HG03342 (cell line): ENCODE data around the gene RASAL2.
A peak's percentile ranks its signal among the peaks of the same experiment; 100 is the strongest.
"Not testable (repeated sequence)": the region's sequence is repeated elsewhere in the genome, so short reads cannot be mapped to it uniquely, and the experiment has no call there.

Experiments used
- ATAC-seq: cut with Tn5 transposase; IDR thresholded peaks from one replicate; pipeline ENCODE4 v1.9.1; 2021; ENCODE audit warnings: mild to moderate bottlenecking, moderate library complexity; ENCODE audit not compliant: unreplicated experiment

RASAL2 gene

GRCh38 chr1:178151831-178152230 is 57.9 kb downstream of the RASAL2 start:
- ATAC-seq, result no peak

DNA sequence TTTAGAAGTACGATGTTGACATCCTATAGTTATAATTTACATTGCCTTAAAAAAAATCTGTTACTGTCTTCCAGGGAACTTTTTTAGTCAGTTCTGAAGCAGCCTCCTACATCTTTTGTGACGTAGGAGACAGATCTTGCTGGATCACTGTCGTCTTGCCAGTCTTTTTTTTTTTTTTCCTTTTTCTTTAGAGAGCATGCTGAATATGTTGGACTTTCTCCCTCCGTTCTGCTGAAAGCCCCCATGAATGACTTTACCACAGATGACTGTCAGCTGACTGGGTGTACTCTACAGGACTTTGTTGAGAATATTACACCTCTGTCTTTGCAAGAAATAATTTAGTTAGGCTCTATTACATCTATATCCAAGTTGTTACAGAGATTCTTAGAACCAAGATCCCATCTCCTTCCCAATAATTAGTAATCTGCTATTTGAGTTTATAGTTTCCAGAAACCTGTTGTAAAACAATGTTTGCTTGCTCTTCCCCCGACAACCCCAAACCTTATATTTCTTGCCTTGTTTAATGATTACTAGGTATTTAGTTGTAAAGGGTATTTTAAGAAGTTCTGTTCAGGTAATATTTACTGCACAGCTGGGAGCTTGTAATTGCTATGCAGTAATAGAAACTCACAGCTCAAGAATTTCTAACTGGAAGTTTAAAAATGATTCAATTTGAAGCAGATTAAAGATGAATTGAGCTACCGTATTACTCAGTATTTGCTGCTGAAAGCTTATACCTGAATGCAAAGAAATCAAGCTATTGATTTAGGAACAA is 61.8 kb downstream of the RASAL2 start:
- ATAC-seq, result no peak

- no peak for ATAC-seq
Measured at GRCh38 chr1:178160736-178161475, 67.0 kb downstream of the RASAL2 start.

DNA sequence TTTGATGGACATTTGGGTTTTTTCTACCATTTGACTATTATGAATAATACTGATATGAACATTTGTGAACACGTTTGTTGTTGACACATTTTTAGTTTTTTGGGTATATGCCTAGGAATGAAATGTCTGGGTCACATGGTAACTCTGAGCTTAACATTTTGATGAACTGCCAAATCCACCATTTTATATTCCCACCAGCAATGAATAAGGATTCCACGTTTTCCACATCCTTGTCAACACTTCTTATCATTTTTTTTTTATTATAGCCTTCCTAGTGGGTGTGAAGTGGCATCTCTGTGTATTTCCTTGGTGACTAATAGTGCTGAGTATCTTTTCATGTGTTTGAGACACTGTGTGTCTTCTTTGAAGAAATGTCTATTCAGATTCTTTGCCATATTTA is 67.6 kb downstream of the RASAL2 start:
- ATAC-seq, result no peak

GRCh38 chr1:178165196-178165595 is 71.3 kb downstream of the RASAL2 start:
- ATAC-seq, result no peak

DNA sequence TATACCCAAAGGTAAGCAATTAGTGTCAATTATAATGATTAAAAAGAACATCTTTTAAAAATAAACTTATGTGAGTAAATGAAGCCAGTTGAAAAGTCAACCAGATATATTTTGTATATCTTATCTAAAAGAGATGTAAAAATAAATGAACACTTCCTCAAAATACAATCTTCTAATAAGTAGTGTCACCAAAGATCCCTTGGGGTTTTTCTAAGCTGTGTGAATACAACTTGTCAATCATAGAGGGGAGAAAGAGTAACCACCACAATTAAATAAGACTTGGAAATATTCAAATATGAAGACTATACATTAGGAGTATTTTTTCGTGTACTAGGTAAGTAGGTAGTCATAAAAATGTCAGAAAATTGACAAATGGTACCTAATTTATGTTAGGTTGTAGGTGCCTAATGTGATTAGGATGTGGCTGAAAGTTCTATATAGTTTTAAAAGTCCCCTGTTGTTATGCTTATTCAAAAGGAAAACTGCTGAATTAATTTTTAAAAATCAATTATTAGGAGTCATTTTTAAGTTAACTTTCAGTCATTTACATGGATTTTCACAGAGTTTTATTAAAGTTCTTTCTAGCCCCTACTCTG is 72.6 kb downstream of the RASAL2 start:
- no peak for ATAC-seq

DNA sequence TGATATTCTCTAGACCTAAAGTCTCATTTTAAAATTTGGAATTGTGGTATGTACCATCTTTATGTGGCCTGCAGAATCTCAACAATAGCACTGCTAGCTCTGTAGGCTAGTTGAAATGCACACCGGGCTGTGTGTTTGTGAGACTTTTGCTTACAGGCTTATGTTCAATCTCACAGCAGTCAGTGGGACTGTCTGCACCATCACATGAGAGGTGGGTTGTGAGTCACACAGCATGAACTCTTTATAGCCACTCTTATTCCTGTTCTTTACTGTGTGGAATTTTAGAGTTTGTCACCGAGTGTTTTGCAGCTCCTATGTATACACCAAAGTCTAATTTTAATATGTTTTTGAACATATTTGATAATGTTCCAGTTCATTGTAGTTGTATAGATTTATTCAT is 74.6 kb downstream of the RASAL2 start:
- no peak for ATAC-seq

DNA sequence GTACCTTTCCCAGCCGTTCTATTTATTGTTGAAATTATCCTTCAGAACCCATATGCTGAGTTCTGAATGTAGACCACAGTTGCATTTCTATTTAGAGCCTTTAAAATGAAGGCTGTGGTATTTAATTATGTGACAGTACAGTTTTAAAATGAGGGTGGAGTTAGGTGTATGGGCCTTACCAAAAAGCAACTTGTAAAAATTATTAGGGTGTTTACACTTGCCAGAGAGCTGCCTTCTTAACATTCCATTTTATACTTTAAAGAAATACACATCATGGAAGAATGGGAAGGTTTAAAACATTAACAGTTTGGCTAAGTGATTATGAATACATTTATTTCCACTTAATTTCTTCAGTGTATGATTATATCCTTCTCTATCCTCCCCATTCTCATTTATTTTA is 75.7 kb downstream of the RASAL2 start:
- ATAC-seq, result no peak

DNA sequence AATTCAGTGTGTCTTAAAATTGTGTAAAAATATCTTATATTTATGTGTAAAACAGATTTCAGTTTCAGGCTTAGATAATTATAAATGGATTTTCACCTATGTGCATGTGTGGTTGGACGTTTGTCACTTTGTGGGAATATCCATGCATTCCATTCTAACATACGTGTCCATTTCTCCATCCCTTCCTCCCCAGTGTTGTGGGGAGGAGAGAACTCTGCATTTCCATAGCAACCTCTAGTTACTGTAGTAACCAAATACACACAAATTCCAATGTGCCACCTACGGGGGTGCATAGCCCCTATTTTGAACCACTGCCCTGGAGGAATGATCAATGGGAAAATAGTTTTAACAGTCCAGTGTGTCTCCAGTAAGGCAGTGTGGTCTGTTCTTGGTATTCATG is 79.0 kb downstream of the RASAL2 start:
- no peak for ATAC-seq

DNA sequence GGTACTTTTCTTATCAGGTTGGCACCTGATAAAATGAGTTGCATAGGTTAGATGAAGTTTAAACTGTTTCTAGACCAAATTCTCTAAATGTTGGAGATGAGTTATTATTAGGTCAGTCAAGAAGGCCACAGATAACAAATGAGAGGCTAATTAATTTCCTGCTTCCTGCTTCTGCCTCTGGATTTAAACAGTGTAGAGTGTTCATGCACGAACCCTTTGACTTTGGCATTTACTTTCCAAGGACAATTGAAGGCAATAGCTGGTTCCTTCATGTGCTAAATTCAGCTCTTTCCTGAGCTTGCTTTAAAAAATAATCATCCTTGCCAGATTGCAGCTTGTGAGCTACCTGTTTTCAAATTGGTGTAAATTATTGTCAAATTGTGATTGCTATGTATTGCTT is 80.6 kb downstream of the RASAL2 start:
- no peak for ATAC-seq

DNA sequence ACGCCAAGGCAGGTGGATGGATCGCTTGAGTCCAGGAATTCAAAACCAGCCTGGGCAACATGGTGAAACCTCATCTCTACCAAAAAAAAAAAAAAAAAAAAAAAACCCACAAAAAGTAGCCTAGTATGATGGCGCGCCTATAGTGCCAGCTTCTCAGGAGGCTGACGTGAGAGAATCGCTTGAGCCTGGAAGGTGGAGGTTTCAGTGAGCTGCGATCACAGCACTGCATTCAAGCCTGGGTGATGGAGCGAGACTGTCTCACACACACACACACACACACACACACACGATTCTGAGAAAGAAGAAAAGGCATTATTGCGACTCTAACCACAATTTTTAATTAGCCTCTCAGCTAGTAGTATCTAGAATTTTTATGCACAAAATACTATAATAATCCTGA is 86.5 kb downstream of the RASAL2 start:
- no peak for ATAC-seq

- ATAC-seq, result no peak
Measured at GRCh38 chr1:178183796-178184195, 89.9 kb downstream of the RASAL2 start.

DNA sequence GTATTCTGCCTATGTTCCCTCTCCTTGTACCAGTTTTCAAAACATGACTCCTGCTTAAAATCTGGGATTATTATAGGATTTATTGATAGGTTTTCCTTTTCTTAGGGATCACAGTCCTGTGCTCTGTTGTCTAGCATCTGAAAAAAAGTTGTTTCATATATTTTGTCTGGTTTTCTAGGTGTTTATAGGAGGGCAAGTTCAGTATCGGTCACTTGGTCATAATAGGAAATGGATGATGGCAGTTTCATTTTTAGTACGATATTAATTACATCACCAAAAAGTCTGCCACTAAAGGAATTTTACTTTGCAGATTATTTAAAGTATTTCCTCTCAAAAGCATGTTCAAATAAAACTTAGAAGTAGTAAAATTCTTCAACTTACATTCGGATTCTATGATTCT is 94.4 kb downstream of the RASAL2 start:
- ATAC-seq, result no peak

GRCh38 chr1:178189814-178190213 is 95.9 kb downstream of the RASAL2 start:
- ATAC-seq, result peak; percentile 76

GRCh38 chr1:178190881-178191280 is 97.0 kb downstream of the RASAL2 start:
- no peak for ATAC-seq

GRCh38 chr1:178192686-178193085 is 98.8 kb downstream of the RASAL2 start:
- no peak for ATAC-seq

DNA sequence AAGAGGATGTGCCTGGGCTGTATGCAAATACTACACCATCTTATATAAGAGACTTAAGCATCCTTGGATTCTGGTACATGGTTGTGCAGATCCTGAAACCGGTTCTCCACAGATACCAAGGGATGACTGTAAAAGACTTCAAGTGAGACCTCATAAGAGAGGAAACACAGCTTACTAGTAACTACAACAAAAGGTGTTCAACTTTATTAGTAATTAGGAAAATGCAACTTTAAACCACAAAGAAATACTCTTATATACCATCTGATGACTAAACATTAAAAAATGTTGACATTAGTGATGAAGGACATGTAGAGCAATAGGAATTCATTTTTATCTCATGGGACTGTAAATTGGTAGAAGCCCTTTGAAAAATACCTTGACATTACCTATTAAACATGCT is 102.7 kb downstream of the RASAL2 start:
- ATAC-seq, result no peak

DNA sequence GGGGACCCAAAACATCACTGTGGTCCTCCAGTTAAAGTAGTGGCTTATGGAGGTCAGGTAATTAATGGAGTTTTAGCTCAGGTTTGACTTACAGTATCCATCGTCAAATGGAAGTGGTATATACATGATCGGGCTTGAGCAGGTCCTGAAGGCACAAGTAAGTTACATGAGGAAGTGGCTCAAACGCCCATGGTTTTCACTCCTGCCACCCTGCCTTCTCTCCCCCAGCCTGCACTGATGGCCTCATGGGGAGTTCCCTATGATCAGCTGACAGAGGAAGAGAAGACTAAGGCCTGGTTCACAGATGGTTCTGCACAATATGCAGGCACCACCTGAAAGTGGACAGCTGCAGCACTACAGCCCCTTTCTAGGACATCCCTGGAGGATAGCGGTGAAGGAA is 108.2 kb downstream of the RASAL2 start:
- ATAC-seq, result not testable (repeated sequence)

GRCh38 chr1:178202546-178202945 is 108.6 kb downstream of the RASAL2 start:
- not testable (repeated sequence) for ATAC-seq

- not testable (repeated sequence) for ATAC-seq
Measured at GRCh38 chr1:178208269-178208856, 114.5 kb downstream of the RASAL2 start.

- no peak for ATAC-seq
Measured at GRCh38 chr1:178209935-178210334, 116.0 kb downstream of the RASAL2 start.

DNA sequence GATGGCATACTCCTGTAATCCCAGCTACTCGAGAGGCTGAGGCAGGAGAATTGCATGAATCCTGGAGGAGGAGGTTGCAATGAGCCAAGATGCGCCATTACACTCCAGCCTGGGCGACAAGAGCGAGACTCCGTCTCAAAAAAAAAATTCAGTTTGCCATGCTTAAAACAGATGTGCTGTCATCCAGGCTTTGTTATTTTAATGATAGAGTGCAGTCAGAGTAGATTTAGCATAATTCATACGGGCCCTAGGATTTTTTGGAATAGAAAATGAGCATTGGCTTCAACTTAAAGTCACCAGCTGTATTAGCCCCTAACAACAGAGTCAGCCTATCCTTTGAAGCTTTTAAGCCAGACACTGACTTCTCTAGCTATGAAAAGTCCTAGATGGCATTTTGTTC is 124.6 kb downstream of the RASAL2 start:
- ATAC-seq, result no peak
